Liver (tissue), 3 donors: ENCODE results near the gene EIF3K.

Source experiments
- CTCF ChIP-seq: fragments of 150-350 bp; IDR thresholded peaks from 2 replicates; pipeline ENCODE4 v1.5.1; 2017; ENCODE audit warnings: improper control_type of control experiment, low read depth, low read length; ENCODE audit not compliant: missing input control
- RAD21 ChIP-seq, 2 donors: IDR thresholded peaks; 2 replicates each; pipeline ENCODE4 v1.6.1; 2016; ENCODE audit warnings: antibody characterized with exemption in 2 of 2, mild to moderate bottlenecking in 2 of 2
- REST ChIP-seq: IDR thresholded peaks from 2 replicates; pipeline ENCODE4 v1.6.1; 2016; ENCODE audit warnings: antibody characterized with exemption, mild to moderate bottlenecking
- YY1 ChIP-seq: IDR thresholded peaks from 2 replicates; pipeline ENCODE4 v1.6.1; 2016; ENCODE audit warnings: antibody characterized with exemption, mild to moderate bottlenecking
- ZBTB33 ChIP-seq: IDR thresholded peaks from 2 replicates; pipeline ENCODE4 v1.6.1; 2016; ENCODE audit warnings: antibody characterized with exemption
- donor health status: healthy.
- donor health status: healthy.

- TF ChIP-seq CTCF (no peak), YY1 (no peak), REST (no peak), RAD21 (IDR thresholded peaks at IDR 0.05) (no peak), ZBTB33 (no peak)
Measured at GRCh38 chr19:38583219-38583984, 35.6 kb upstream of the EIF3K start.
